Small intestine (tissue), 7 donors: ENCODE measurements around the gene MRPL39. TPM values are rescaled to one million over a fixed set of nuclear protein-coding genes. Genes with fewer than 3 reads are reported as not detected.
A peak's percentile ranks its signal among the peaks of the same experiment; 100 is the strongest.

Source experiments
- DNase-seq, 2 donors: peaks; one replicate each; pipeline versions ENCODE4 v3.0.0 to v3.0.0-alpha.2; 2013
- FAIRE-seq: peaks from 2 replicates; lab custom pipeline; 2012; peaks lifted over from hg19 to GRCh38; lab: Jason Lieb, UNC
- H3K27ac ChIP-seq, 3 donors: one replicate each; pipeline ENCODE4 v1.5.1; 2013; ENCODE audit warnings: low read length in 2 of 3, mild to moderate bottlenecking in 2 of 3, control low read depth in 1 of 3, inconsistent platforms in 1 of 3, low read depth in 1 of 3, moderate library complexity in 1 of 3
- H3K27me3 ChIP-seq, 3 donors: one replicate each; pipeline ENCODE4 v1.6.1; 2013; ENCODE audit warnings: low read length in 3 of 3, inconsistent platforms in 1 of 3; ENCODE audit not compliant: control insufficient read depth in 3 of 3, insufficient read depth in 3 of 3
- H3K36me3 ChIP-seq, 3 donors: one replicate each; pipeline ENCODE4 v1.6.1; 2013; ENCODE audit warnings: low read length in 3 of 3, inconsistent platforms in 1 of 3, low read depth in 1 of 3, mild to moderate bottlenecking in 1 of 3, moderate library complexity in 1 of 3; ENCODE audit not compliant: control insufficient read depth in 3 of 3, insufficient read depth in 2 of 3
- H3K4me1 ChIP-seq, 3 donors: one replicate each; pipeline ENCODE4 v1.6.1; 2013; ENCODE audit warnings: low read length in 2 of 3, inconsistent platforms in 1 of 3, low read depth in 1 of 3, mild to moderate bottlenecking in 1 of 3, moderate library complexity in 1 of 3; ENCODE audit not compliant: control insufficient read depth in 3 of 3, insufficient read depth in 2 of 3
- H3K4me3 ChIP-seq, 3 donors: one replicate each; pipeline ENCODE4 v1.5.1; 2013; ENCODE audit warnings: low read length in 3 of 3, control low read depth in 1 of 3, inconsistent platforms in 1 of 3, low read depth in 1 of 3, mild to moderate bottlenecking in 1 of 3, moderate library complexity in 1 of 3
- H3K9me3 ChIP-seq, 2 donors: one replicate each; pipeline ENCODE4 v1.6.1; 2013; ENCODE audit warnings: low read depth in 1 of 2, low read length in 1 of 2; ENCODE audit not compliant: control insufficient read depth in 2 of 2, insufficient read depth in 1 of 2
- WGBS, 3 donors: extraction: QIAGEN DNeasy Blood & Tissue Kit; methylation state at CpG; one replicate each; pipeline ENCODE4 v1.1.7; 2013; 5-methylcytosine and 5-hydroxymethylcytosine counted together
- polyA plus RNA-seq, 4 donors: library from polyadenylated mRNA; stranded (reverse) in 3 of 4; unstranded in 1 of 4; fragments of 200-250 nt in 3 of 4; fragments of 120-200 nt in 1 of 4; gene quantifications; one replicate each; pipeline versions ENCODE4 v1.2.1 to v1.2.3, GENCODE V29; 2013
- donor health status: healthy with polysubstance abuse.
- donor health status: control.
- donor health status: control.
- donor health status: Bipolar disorder and iron deficiency.
- donor health status: healthy.

MRPL39 gene
- polyA plus RNA-seq, 4 donors: 31.1 to 42.9 (median 31.2) TPM

DNA sequence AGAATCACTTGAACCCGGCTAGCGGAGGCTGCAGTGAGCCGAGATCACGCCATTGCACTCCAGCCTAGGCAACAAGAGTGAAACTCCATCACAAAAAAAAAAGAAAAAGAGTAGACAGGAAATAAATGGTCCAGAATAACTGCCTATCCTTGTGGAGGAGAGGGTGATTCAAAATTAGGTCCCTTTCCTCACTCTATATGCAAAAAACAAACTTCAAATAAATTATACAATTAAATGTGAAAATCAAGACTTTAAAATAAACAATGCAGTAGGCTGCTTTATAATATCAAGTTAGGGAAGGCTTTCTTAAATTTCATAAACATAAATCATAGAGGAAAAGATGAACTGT is 26.4 kb downstream of the MRPL39 start:
- FAIRE-seq (no peak), DNase-seq (no peak)
- Histone ChIP-seq H3K4me3 (no peak overlapping the region), H3K36me3 (peaks cover 0 to 3% (median 0%) of the 10 kb centered on the region in 3 donors), H3K9me3 (no peaks in the 10 kb centered on the region), H3K27me3 (no peaks in the 10 kb centered on the region), H3K4me1 (no peaks in the 10 kb centered on the region), H3K27ac (no peak overlapping the region)
- WGBS, 3 donors: 99 to 100% (median 99%) methylated on average over 4 of the region's 4 CpGs

DNA sequence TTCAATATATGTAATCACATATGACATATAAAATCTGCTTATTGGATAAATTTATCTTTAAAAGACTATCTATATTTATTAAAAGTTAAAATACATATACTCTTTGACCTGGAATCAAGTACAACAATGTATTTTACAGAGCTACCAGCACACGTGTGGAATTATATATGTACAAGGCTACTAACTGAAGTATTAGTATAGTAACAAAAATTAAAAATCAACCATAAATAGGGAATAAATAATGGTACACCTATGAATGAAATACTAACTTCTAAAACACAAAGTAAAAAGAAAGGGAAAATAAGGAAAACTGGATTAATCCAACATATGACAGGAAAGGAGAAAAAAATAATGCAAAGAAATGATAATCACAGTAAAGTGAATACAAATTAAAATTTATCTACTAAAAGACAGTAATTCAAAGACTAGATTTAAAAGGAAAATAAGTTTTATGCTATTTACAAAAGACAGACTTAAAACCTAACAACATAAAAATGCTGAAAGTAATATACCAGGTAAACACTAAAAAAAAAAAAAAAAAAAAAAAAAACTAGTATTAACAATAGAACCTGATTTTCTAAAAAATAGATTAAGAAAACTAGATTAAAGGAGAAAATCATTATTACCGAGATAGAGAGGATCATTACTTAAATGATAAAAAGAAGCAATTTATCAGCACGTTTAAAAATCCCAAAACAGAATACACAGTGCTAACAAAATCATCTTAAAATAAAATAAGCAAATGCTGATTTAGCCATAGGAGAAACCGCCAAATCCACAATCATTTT is 27.9 kb downstream of the MRPL39 start:
- no peaks in the 10 kb centered on the region for H3K9me3 ChIP-seq
- H3K4me3 ChIP-seq: no peak overlapping the region
- 68 to 71% (median 69%) methylated on average over 4 of the region's 4 CpGs for WGBS, 3 donors
- FAIRE-seq (peak; percentile 15), DNase-seq (no peak)
- H3K27me3 ChIP-seq: no peaks in the 10 kb centered on the region
- no peaks in the 10 kb centered on the region for H3K4me1 ChIP-seq
- no peak overlapping the region for H3K27ac ChIP-seq
- H3K36me3 ChIP-seq: peaks cover 0 to 3% (median 0%) of the 10 kb centered on the region in 3 donors

DNA sequence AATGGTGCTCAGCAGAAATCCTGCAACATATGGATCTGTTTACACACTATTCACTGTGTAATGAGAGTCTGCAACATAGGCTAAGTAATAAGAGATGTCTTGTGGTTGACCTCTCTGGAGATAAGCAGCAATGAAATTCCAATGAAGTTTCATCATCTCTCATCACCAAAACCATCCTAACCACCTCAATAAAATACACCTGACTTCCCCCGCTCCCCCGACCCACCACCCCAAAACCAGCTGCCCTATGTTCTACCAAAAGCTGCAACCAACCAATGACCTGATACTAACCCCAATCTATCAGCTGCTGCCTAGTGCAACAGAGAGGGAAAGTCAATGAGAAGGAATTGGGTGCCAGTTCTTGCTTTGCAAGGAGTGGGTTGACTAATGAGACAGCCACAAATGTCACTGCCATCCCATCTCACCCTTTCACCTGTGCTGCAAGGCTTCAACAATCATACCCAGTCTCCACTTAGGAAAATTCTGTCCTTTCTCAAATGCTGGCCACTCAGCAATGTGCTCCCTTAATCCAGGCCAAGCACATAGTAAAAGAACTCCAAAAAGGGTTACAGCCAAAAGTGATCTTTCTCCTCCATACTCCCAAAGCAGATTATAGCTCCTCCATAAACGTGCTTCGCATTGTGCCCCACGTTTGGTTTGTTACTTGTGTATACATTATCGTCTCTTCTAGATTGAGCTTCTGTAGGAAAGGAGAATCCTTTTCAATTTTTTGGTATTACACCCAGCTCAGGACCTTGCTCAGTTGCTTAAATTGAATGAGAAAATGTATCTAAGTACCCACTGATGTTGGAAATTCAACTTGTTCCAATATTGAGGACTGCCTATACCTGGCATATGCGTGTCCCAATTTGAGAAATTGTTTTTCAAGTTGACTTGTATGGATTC is 29.0 kb downstream of the MRPL39 start:
- no peak overlapping the region for H3K27ac ChIP-seq
- no peak overlapping the region for H3K4me3 ChIP-seq
- H3K9me3 ChIP-seq: no peaks in the 10 kb centered on the region
- DNase-seq (no peak), FAIRE-seq (no peak)
- H3K27me3 ChIP-seq: no peaks in the 10 kb centered on the region
- 80 to 90% (median 87%) methylated on average over 7 of the region's 7 CpGs for WGBS, 3 donors
- H3K36me3 ChIP-seq: peaks cover 0 to 3% (median 0%) of the 10 kb centered on the region in 3 donors
- H3K4me1 ChIP-seq: no peaks in the 10 kb centered on the region

DNA sequence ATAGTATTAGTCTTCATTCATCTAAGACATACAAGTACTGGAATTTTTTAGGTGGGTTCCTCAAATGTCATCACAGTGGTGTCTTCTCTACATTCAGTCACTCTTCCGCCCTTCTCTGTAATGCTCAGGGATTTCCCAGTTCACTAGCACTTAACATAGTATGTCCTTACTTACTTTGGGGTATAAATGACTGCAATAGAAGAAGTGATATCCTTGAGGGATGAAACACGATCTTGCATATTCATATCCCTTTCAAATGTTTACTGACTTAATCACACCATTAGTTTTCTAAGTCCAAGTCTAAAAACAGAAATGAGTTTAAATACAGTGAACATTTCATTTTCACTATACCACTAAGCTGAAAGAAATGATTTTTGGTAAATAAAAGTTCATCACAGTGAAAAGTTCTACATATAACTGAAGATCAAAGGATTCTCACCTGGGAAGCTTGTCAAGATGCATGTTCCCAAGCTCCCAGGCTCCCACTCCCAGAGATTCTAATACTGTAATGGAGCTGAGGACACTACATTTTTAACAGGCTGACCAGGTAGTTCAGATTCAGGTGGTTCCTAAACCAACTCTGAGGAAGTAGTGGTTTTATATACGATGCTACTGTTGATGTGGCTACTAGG is 29.7 kb downstream of the MRPL39 start:
- Histone ChIP-seq H3K9me3 (no peaks in the 10 kb centered on the region), H3K4me1 (no peaks in the 10 kb centered on the region), H3K27ac (no peak overlapping the region), H3K36me3 (peaks cover 0 to 3% (median 0%) of the 10 kb centered on the region in 3 donors), H3K4me3 (no peak overlapping the region), H3K27me3 (no peaks in the 10 kb centered on the region)
- WGBS, 3 donors: 75 to 86% (median 86%) methylated on average over 3 of the region's 3 CpGs
- DNase-seq (no peak), FAIRE-seq (no peak)

DNA sequence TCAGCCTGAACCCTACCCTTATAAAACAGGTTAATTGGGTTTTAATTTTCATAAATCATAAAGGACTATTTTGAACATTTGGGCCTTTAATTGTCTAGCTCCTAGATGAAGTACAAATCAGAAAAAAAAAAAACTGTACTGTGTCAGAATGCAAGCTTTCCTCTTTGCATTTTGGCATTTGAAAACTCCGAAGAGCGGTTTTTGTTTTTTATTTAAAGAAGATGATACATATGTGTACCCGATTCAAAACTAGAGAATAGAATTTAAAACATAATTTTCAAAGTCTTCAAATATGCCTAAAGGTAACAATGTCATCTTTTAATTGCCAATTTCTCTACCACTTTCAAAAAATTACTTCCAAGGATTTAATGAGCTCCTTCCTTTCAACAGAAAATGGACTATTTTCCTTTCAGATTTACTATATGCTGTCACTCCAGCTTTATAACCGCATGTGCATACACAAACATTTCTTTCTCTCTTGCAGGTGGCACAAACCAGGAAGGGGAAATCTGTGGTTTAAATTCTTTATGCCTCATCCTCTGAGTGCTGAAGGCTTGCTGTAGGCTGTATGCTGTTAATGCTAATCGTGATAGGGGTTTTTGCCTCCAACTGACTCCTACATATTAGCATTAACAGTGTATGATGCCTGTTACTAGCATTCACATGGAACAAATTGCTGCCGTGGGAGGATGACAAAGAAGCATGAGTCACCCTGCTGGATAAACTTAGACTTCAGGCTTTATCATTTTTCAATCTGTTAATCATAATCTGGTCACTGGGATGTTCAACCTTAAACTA is 33.7 kb downstream of the MRPL39 start:
- DNase-seq (peak in 1 of 2 donors; percentile 16), FAIRE-seq (no peak)
- Histone ChIP-seq H3K27me3 (no peaks in the 10 kb centered on the region), H3K4me3 (no peak overlapping the region), H3K9me3 (no peaks in the 10 kb centered on the region), H3K36me3 (no peaks in the 10 kb centered on the region), H3K27ac (peak overlapping the region in 1 of 3 donors; percentile 6), H3K4me1 (no peaks in the 10 kb centered on the region)
- 49 to 53% (median 50%) methylated on average over 6 of the region's 6 CpGs for WGBS, 3 donors

DNA sequence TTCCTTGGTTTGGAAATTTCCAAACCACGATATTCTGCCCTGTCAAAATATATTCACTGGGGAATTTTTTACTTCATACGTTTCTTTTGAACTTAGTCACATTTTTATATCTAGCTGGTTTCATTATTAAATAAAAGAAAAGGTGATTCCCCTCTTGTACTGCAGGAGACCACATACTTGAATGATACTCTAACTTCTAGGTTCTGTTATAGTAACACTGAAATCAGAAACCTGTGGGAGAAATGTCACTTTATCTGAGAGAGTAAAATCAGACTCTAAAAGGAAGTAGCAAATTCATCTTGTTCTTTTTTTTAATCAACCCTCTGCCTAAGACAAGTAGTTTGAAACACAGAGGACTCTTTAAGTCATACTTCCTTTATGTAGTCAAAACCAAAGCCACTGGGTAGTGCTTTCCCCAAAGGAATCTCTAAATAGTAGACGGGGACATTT is 34.4 kb downstream of the MRPL39 start:
- H3K27ac ChIP-seq: no peak overlapping the region
- FAIRE-seq: peak; percentile 71
- DNase-seq: no peak

DNA sequence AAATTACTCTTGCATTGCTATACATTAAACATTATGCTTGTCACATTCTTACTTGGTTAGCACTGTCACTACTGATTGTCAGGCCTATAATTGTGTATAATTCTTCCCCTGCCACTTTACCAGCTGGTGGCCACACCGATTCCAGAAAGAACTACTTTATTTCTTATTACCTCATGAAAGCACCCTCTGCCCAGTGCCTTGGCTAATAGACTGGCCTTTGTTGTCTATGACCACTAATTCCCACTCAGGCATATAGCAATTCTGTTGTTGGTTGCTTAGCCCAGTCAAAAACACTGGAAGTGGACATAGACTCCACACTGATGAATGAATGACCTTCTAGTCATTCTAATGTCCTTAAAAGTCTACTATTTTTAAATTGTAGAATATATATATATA is 35.6 kb downstream of the MRPL39 start:
- Histone ChIP-seq H3K36me3 (peaks cover 0 to 2% (median 0%) of the 10 kb centered on the region in 3 donors), H3K4me1 (no peaks in the 10 kb centered on the region), H3K27me3 (no peaks in the 10 kb centered on the region), H3K27ac (no peak overlapping the region), H3K9me3 (no peaks in the 10 kb centered on the region), H3K4me3 (no peak overlapping the region)
- no peak for FAIRE-seq
- no peak for DNase-seq
- 63 to 97% (median 78%) methylated on average over 1 of the region's 1 CpG for WGBS, 3 donors

More for the DNA sequence above, 34.4 kb downstream of the MRPL39 start:
- H3K9me3 ChIP-seq: no peaks in the 10 kb centered on the region
- peaks cover 0 to 2% (median 0%) of the 10 kb centered on the region in 3 donors for H3K36me3 ChIP-seq
- no peak overlapping the region for H3K4me3 ChIP-seq
- no peaks in the 10 kb centered on the region for H3K4me1 ChIP-seq
- WGBS, 3 donors: 59 to 84% (median 70%) methylated on average over 3 of the region's 3 CpGs
- no peaks in the 10 kb centered on the region for H3K27me3 ChIP-seq
